ENCODE results near the gene CBX2. TPM values are rescaled to one million over a fixed set of nuclear protein-coding genes. Genes with fewer than 3 reads are reported as not detected.

The CBX2 gene
- polyA plus RNA-seq, 3 donors = 23.7 to 31.8 (median 26.9) TPM

DNA sequence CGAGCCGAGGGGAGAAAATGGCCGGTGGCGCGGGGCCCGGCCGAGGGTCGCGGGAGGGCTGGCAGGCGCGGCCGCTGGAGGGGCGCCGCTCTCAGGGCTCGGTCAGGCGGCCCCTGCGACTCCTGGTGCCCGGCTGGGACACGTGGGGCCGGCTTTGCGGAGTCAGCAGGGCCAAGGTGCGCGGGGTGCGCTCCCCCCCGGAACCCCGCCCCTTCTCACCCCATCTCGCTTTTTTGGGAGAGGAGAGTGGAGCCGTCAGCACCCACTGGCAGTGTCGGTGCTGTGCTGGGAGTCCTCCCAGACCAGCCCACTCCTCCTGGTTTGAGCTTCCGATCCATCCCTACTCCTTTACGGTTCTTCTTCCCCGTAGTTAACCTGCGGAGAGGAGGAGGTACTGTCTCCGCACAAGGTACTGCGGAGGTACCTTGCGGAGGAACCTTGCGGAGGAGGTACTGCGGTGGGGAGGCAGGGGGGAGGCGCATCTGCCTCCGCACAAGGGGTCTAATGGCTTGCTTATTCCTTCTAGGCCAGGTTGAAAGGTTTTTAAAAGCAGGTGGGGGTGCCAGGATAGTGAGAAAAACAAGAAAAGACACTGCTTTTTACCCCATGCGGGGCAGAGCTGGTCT, 38.0 kb downstream of the CBX2 start:
- DNase-seq (ENCODE audit: extremely low read depth in 1 of 11, low read depth in 9 of 11, low spot score in 4 of 11) = no peak

DNA sequence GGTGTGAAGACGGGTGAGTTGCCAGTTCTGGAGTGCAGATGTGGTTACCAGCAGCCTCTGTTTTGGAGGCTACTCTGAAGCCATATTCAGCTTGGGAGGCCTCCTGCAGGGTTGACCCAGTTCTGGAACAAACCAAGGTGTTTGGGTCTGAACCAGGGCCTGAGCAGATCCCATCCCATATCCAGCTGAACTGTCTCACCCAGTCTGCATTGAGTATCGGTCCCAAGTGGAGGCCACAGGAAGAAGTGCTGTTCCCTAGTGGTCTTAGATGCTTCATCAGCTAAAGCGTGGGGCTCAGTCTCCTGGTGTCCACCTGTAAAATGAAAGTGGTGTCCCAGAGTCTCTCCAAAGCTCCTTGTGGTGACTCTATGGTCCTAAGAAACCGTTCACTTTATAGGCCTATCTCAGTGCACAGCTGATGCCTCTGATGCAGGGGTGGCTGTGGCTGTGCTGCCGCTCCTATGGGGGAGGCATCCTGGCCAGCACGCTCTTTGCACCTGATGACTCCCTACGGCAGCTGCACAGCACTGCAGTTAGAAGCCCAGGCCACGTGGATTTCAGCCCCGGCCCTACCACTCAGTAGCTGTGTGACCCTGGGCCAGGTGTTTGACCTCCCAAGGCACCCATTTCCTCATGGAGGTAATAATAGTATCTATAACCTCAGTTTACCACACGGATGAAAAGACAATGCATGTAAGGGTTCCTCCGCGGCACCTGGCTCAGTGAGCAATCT, 40.2 kb downstream of the CBX2 start:
- no peak for DNase-seq (ENCODE audit: extremely low read depth in 1 of 11, low read depth in 9 of 11, low spot score in 4 of 11)

DNA sequence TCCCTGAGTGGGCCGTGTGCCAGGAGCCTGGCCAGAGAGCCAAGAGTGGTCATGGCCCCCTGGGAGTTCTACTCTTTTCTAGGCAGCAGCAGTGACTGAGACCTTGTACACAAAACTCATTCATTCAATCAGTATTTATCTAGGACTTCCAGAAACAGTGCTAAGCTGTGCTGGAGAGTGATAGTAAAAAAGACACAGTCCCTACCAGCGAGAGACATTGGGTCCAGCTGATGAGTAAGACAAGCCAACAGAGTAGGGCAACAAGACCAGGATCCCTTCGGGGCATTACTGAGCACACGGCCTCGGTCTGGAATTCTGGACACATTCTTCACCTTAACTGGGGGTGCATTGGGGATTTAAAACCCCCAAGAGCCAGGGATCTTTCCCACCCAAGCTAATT, 41.1 kb downstream of the CBX2 start:
- no peak for DNase-seq (ENCODE audit: extremely low read depth in 1 of 11, low read depth in 9 of 11, low spot score in 4 of 11)

DNA sequence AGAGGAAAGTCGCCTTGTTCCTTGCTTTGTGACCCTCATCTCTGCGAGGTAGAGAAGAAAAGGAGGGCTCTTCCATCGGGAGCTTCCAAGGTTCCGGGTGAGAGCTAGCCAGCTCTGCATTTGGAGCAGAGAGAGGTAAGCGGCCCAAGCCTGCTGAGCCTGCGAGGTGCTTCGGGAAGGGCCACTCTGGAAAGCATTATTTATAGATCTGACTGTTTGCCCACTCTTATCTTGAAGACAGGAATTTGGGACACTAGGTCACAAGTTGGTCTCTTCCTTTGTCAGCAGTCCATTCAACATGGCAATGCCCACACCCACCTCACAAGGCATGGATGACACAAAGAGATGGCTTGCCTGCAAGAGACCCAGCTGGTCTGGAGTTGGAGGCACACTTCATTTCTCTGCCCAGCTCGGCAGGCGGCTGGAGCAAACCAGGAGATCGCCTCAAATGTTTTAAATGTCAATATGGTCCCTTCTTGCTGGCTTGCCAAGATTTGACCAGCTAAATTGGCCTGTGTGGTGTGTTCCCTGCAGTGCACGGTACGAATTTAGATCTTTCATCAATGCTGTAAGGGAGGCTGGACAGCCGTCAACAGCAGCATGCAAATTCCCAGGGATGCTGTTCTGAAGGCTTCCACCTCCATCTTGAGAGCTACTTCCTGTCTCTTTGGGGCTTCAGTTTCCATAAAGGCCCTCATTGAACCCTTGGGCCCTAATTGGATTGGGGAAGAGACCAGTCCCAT, 41.8 kb downstream of the CBX2 start:
- no peak for DNase-seq (ENCODE audit: extremely low read depth in 1 of 11, low read depth in 9 of 11, low spot score in 4 of 11)

DNA sequence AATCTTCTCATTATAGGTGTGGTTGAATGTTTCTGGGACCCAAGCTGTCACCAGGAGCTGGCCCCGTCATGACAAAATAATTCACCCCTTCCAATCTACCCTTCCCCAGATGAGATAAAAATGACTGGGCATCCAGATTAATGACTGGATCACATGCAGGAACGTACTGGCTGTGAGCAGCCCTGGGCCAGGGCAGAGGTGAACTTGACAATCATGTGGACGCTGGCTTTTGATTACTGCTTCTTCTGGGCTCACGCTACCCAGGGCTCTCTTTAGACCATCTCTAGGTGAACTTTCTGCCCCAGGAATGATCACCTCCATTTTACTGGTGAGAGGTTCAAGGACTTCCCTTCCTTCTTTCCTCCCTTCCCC, 43.0 kb downstream of the CBX2 start:
- no peak for DNase-seq (ENCODE audit: extremely low read depth in 1 of 11, low read depth in 9 of 11, low spot score in 4 of 11)

DNA sequence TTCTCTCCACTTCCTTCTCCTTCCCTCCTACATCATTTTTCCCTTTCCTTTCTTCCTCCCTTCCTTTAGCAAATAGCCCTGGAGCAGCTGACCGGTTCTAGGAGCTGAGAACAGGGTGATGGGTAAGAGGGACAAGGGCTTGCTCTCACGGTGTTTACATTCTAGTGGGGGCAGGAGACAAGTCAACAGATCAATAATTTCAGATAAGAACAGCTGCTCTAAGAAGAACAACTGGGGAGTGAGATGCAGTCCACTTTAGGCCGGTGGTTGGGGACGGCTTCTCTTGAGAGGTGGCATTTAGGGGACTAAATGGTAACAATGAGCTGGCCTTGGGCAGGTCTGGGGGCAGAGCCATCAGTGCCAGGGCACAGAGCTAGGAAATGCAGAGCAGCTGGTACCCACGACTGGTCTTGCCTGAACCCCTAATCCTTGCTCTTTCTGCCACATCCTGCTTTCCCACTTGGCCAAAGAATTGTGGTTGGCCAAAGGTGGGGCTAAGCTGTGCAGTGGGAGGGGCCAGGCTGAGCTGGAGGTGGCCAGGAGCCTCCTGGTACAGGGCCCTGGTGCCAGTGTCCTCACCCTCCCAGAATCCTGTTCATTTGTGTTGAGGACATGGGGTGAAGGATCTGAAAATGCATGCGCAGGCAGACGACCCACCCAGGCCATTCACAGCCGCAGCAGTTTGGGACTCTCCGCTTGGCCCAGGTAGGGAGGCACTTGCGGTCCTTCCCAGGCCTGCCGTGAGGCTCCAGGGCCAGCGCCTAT, 43.6 kb downstream of the CBX2 start:
- no peak for DNase-seq (ENCODE audit: extremely low read depth in 1 of 11, low read depth in 9 of 11, low spot score in 4 of 11)

DNA sequence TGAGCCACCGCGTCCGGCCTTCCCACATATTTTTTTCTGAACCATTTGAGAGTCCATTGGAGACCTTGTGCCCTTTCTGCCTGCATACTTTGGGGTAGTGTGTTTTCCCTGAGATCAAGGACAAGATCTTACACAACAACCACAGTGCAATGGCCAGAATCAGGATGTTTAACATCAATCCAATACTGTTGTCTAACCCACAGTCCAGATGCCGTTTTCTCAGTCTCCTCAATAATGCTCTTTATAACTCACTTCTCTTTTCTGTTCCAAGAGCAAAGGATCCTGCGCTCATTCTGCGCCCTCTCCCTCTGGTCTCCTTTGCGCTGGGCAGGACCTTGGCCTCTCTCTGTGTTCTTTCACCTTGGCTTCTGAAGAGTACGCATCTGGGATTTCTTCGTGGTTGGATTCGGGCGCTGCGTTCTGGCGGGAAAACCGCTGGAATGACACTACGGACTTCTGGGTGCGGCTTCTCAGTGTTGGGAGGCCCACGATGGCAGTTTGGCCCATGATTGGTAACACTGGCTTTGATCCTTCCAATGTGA, 44.7 kb downstream of the CBX2 start:
- DNase-seq (ENCODE audit: extremely low read depth in 1 of 11, low read depth in 9 of 11, low spot score in 4 of 11) = no peak

DNA sequence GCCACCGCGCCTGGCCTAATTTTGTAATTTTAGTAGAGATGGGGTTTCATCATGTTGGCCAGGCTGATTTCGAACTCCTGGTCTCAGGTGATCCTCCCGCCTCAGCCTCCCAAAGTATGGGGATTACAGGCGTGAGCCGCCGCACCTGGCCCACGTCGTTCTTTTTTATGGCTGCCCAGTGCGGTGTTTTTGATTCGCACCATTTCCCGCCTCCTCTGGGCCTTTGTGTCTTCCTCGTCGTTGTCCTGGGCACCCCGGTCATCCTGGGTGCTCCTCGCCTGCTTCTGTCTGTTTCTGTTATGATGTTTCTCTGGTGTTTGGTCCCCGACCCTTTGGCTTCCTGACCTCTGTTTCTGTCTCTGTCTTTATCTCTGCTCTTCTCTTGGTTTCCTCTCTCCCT, 46.3 kb downstream of the CBX2 start:
- no peak for DNase-seq (ENCODE audit: extremely low read depth in 1 of 11, low read depth in 9 of 11, low spot score in 4 of 11)

DNA sequence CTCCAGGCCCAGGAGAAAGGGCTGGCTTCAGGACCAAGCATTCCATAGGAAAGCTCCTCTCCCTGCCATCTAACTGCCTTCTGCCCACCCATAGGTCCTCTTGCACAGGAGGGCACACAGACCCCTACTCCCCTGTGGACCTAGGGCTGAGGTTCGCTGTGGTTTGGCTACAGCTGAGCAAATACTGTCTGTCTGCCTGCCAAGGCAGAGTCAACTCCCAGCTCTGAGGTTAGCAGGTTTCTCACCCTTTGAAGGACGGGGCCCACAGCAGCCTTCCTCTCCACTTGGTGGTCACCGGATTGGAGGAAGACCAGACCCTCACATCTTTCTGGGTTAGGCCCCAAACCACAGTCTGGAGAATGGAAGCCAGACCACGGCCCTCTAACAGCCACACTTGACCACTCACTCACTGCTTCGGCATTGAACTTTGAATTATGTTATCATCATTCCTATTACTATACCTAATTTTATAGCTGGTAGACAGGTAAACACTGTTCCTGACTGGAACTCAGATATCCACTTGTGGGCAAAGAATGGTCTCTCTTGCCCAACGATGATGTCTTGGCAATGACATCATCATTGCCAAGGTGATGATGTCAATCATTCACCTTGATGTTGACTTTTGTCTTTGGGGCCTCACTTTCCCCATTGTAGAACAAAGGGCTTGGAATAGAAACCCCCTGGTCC, 47.1 kb downstream of the CBX2 start:
- DNase-seq (ENCODE audit: extremely low read depth in 1 of 11, low read depth in 9 of 11, low spot score in 4 of 11) = no peak

DNA sequence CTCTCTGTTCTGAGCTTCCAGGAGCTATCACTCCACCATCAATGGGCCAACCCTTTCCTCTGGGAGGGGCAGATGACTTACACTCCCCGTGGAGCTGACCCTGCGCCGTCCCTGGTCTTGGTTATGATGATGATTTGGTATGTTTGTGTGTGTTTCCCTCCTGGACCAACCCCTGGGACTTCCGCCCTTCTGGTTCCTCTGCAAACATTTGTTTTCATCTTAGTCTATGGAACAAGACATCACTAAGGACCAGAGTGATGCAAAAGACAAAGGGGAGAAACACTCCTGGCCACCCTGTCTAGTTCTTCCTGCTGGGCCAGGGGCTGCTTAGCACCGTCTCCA, 47.6 kb downstream of the CBX2 start:
- DNase-seq (ENCODE audit: extremely low read depth in 1 of 11, low read depth in 9 of 11, low spot score in 4 of 11) = no peak

DNA sequence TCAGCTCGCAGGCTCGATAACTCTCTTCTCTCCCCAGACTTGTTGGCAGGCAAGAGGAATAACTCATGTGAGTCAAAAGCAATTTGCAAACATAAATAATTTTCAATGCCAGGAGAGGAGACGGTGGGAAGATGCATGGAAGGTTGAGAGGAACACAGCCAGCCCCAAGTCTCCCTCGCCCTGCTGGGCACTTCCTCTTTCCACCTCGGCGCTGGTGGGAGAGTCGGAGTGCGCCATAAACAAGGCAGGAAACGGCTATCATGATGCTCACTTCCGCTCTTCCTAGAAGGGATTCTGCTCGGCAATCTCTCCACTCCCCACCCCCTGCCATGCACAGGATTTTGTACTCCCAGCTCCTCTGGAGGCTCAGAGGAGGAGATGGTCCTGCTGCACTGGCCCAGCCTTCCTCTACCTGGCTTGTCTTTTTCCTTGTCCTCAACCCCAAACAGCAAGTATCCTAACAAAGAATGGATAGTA, 48.3 kb downstream of the CBX2 start:
- no peak for DNase-seq (ENCODE audit: extremely low read depth in 1 of 11, low read depth in 9 of 11, low spot score in 4 of 11)

DNA sequence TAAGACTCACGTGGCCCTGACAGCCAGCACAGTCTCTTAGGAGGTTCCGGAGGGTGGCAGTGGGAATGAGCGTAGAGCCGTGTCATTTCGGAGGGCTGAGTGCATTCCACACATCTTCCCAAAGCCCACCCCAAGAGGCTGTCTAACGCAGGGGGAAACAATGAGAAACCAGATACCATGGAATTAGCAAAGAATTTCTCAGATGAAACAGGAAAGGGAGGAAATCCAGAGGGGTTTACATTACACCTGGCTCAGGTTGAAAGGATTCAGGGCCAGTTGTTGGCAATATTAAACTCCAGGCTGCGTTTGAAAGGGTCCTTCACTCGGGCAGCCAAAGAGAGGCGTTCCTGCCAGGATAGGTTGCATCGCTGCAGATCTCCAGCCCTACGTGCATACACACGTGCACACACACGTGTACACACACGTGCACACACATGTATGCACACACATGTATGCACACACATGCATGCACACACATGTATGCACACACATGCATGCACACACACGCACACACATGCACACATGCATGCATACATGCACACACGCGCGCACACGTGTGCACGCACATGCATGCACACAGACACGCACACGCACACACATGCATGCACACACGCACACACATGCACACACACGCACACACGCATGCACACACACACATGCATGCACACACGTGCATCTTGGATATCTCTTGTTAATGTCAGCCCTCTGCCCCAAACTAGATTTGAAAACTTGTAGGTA, 49.1 kb downstream of the CBX2 start:
- DNase-seq (ENCODE audit: extremely low read depth in 1 of 11, low read depth in 9 of 11, low spot score in 4 of 11) = no peak

DNA sequence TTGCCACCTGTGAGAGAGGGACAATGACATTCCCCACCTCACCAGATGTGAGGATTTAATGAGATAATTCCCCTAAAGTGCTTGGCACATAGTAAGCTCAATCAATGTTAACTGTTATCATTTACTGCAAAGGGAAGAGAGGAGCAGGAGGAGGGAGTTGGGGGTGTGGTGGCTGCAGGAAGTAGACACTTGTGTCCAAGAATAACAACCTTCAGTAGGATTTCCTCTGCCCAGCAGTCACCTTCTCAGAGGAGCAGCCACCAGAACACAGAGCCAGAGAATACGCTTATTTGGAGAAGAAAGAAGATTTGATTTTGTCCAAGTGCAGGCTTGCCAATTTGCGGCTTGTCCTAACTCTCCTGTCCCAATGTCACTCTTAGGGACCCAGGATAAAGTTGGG, 51.1 kb downstream of the CBX2 start:
- no peak for DNase-seq (ENCODE audit: extremely low read depth in 1 of 11, low read depth in 9 of 11, low spot score in 4 of 11)

DNA sequence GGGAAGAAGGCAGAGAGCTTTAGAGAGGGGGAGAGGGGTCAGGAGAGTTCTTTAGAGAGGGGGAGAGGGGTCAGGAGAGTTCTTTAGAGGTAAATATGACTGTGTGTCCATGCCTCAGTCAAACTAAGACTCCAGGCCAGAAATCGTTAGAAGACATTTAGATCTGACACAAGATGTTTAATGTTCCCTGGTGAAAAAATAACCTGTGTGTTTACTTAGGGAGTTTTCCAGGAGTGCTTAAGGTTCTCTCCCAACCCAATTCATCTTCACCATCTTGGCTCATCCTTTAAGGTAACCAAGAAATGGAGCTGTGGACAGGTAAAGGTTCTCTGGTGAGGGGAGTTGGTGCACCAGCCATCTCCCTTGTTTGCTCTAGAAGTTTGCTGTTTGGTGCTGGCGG, 51.5 kb downstream of the CBX2 start:
- DNase-seq (ENCODE audit: extremely low read depth in 1 of 11, low read depth in 9 of 11, low spot score in 4 of 11) = no peak

DNA sequence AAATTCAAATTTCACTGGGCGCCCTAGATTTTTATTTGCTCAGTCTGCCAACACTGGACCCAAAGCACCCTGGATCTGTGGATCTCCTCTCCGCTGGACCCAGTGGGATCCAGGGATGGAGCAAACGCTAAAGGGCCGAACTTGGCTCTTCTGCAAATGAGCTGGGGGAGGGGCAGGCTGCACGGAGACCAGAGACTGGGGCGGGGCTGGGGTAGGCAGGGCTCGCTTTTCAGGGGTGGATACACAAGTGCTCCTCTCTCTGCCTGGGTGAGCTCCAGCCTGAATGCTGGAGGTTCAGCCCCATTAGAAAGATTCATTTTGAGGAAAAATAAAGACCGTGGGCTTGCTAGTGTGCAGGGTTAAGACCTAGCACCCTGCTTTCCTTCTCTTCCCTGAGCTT, 52.4 kb downstream of the CBX2 start:
- no peak for DNase-seq (ENCODE audit: extremely low read depth in 1 of 11, low read depth in 9 of 11, low spot score in 4 of 11)

DNA sequence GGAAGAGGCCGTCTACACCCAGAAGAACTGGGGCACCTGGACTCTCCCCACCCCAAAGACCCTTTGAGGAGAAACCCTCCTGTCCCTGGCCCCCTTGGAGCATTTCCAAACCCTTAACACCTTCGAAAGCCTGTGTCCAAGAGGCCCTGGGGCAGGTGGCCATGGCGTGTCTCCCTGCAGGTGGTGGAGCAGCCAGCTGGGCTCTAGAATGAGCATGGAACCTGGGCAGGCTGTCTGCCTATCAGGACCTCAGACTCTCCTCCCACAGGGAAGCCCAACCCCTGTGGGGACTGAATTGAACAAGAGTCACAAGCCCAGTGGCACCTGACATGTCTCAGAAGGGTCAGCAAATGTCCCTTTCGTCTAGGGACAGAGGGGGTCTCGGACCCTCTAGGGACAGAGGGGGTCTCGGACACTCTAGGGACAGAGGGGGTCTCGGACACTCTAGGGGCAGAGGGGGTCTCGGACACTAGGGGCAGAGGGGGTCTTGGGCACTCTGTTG, 52.9 kb downstream of the CBX2 start:
- no peak for DNase-seq (ENCODE audit: extremely low read depth in 1 of 11, low read depth in 9 of 11, low spot score in 4 of 11)

DNA sequence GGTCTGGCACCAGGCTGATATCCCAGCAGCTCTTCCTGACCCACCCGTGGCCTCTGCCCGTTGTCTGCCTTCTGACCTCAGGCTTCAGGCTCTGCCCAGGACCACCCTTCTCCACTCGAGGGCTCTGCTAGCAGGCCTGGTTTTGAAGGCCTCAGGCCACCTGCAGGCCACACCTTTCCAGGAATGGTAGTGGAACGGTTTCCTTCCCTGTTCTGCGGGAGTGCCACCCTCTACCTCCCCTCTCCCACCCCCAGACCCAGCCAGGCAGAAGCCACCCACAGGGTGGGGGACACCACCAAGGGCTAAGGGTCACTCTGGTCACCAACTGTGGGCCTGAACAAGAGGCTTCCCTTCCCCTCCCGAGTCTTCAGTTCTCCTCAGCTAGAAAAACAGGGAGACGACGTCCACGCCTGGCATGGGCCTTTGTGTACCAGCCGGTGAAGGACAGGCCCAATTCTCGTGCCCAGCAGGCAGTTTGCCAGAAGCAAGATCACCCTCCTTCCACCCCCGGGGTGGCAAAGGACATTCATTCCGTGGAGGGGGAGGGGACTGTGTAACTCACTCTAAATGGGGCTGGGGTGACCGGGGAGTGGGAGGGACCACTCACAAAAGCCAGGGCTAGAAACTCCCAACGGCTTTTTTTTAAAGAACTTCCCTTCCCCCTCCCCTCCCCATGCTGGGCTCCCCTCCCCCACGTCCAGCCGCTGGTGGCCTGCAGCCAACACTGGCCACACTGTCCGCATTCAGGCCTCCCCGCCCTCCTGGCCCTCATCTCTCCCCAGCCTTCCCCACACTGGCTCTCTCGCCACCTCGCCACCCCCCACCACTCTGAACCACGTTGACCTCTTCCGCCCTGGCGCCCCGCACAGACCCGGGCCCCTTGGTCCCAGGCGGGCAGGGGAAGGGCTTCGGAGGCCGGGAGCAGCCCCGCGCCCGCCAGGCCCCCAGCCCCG, 53.6 kb downstream of the CBX2 start:
- no peak for DNase-seq (ENCODE audit: extremely low read depth in 1 of 11, low read depth in 9 of 11, low spot score in 4 of 11)
